ENCODE results near the gene LRRC17. TPM values are rescaled to one million over a fixed set of nuclear protein-coding genes. Genes with fewer than 3 reads are reported as not detected.

LRRC17 gene
- total and polyA plus RNA-seq, 9 of the 15 experiments (the other 6 are each of a cell fraction or from before 2014, with no cell fraction given): 0.03 to 0.18 (median 0.12) TPM; not detected in 5

DNA sequence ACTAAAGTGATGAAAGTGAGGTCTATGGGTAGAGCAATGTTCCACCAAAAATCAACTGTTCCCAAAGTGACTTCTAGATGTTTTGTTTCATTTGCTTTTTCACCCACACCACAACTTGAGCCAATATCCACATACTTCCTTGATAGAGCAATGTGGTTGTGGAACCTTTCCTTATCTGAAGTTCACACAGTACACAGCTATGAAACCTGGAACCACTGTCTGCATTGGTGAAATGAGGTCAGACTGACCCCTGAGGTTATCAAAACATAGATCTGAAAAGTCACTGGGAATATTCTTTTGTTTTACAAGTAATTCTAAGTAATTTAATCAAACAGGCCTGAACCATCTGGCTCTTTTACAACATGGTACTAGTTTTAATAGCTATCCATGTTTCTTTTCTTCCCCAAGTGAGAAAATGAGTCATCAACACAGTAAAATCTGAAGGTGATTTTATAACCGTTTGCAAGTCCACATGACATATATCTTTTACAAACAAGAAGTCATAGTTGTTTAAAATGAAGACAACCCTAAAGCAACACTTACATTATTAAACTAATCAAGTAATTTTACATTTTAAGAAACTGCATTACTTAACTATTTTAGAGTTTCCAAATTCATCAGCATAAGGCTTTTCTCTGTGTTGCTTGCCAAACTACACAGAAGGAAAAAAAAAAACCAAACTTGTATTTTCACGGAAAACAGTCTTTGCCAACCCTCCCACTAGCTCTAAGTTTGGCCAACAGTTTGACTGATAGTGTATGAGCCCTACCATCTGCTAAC lies 80.3 kb downstream of the LRRC17 start (continued):
- TF ChIP-seq, protein P1, sequence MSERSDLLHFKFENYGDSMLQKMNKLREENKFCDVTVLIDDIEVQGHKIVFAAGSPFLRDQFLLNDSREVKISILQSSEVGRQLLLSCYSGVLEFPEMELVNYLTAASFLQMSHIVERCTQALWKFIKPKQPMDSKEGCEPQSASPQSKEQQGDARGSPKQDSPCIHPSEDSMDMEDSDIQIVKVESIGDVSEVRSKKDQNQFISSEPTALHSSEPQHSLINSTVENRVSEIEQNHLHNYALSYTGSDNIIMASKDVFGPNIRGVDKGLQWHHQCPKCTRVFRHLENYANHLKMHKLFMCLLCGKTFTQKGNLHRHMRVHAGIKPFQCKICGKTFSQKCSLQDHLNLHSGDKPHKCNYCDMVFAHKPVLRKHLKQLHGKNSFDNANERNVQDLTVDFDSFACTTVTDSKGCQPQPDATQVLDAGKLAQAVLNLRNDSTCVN (CRISPR knock-in tag; IDR thresholded peaks at IDR 0.05): 0 out of 2 replicates have a peak, but pooled peaks have one; percentile 46
- TF ChIP-seq ZNF217 (CRISPR knock-in tag; IDR thresholded peaks at IDR 0.05) (no peak), SREBF2 (CRISPR knock-in tag; IDR thresholded peaks at IDR 0.05) (no peak), ZFP1 (CRISPR knock-in tag; IDR thresholded peaks at IDR 0.05) (no peak), NFE2 (IDR thresholded peaks at IDR 0.05; ENCODE audit: low read depth) (peak; percentile 71), ETS2 (tag; IDR thresholded peaks at IDR 0.05; ENCODE audit: borderline replicate concordance, poor library complexity, severe bottlenecking) (no peak), KDM1A (IDR thresholded peaks at IDR 0.05) (peak; percentile 96 to 97), FOXM1 (IDR thresholded peaks at IDR 0.05; ENCODE audit: low read depth) (peak; percentile 80), FOXM1 (CRISPR knock-in tag; IDR thresholded peaks at IDR 0.05; ENCODE audit: low read depth) (no peak), POLR2A (conservative IDR thresholded peaks at IDR 0.05) (0 out of 2 replicates have a peak, but pooled peaks have one; percentile 15), POLR2AphosphoS5 (IDR thresholded peaks at IDR 0.05; ENCODE audit: control insufficient read depth, insufficient read depth, low read depth, low read length) (peak; percentile 90), ZNF184 (CRISPR knock-in tag; IDR thresholded peaks at IDR 0.05) (no peak), KDM2B (CRISPR knock-in tag; IDR thresholded peaks at IDR 0.05) (no peak), NR2C2 (CRISPR knock-in tag; IDR thresholded peaks at IDR 0.05) (no peak), NR2C2 (tag; IDR thresholded peaks at IDR 0.05) (peak; percentile 94), SIX5 (IDR thresholded peaks at IDR 0.05; ENCODE audit: borderline replicate concordance in 1 of 2, insufficient read depth in 1 of 2, low read depth in 1 of 2, low read length in 2 of 2) (no peak), SAFB2 (IDR thresholded peaks at IDR 0.05; ENCODE audit: borderline replicate concordance, low read depth, low read length, severe bottlenecking) (no peak), ZNF143 (CRISPR knock-in tag; IDR thresholded peaks at IDR 0.05) (no peak)
- TF ChIP-seq, protein P2, sequence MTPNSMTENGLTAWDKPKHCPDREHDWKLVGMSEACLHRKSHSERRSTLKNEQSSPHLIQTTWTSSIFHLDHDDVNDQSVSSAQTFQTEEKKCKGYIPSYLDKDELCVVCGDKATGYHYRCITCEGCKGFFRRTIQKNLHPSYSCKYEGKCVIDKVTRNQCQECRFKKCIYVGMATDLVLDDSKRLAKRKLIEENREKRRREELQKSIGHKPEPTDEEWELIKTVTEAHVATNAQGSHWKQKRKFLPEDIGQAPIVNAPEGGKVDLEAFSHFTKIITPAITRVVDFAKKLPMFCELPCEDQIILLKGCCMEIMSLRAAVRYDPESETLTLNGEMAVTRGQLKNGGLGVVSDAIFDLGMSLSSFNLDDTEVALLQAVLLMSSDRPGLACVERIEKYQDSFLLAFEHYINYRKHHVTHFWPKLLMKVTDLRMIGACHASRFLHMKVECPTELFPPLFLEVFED (CRISPR knock-in tag; conservative IDR thresholded peaks at IDR 0.05): peak; percentile 58
- TF ChIP-seq, protein P3, sequence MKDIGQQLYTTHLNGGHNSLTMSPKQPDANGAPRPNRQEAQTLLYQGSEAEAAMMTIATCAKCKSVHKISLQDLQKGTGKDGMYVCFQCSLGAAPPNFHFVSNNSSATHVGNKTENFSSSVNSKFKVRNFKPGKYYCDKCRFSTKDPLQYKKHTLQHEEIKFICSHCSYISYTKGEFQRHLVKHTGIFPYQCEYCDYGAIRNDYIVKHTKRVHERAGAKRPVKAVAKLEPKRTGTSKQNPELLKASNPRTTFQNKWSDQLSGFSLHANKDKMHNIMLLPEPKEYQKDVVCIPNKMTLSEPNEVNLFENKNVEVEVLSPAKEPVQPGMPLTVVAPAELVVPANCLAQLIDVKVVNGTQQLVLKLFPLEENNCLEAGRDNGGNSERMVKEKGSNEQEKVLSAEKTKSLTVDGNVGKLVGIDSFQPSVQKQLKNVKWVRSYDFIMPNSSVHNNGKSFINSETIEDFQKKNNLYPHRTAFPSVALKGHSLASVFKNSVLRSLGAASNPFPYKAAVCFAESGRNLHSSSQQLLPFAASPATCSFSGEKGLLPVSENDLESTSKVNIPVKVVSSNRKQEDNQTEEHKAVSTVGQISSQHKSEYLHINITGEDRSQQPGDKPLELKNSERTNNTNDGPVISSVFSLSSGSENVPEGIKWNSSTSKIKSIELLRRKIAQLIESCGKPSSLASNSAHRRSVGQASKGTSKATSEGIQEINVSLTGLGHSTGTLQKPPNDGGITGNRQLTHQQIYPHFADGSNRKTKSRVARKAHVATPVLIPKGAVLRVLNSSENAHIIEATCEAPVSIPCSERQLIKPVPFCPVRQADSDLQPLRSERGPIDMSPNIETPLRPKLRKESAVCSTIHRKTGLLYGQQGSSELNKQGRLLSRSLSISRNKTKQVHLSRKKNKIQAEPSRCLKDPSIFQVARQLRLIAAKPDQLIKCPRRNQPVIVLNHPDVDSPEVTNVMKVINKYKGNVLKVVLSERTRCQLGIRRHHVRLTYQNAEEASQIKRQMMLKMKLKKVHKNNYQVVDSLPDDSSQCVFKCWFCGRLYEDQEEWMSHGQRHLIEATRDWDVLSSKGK (CRISPR knock-in tag; IDR thresholded peaks at IDR 0.05): no peak
- TF ChIP-seq, protein P4, sequence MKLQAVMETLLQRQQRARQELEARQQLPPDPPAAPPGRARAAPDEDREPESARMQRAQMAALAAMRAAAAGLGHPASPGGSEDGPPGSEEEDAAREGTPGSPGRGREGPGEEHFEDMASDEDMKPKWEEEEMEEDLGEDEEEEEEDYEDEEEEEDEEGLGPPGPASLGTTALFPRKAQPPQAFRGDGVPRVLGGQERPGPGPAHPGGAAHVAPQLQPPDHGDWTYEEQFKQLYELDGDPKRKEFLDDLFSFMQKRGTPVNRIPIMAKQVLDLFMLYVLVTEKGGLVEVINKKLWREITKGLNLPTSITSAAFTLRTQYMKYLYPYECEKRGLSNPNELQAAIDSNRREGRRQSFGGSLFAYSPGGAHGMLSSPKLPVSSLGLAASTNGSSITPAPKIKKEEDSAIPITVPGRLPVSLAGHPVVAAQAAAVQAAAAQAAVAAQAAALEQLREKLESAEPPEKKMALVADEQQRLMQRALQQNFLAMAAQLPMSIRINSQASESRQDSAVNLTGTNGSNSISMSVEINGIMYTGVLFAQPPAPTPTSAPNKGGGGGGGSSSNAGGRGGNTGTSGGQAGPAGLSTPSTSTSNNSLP (IDR thresholded peaks at IDR 0.05; ENCODE audit: borderline replicate concordance, low read depth, low read length): peak; percentile 97
